Liver (tissue), 9 donors: ENCODE data around the gene CDK9. TPM values are rescaled to one million over a fixed set of nuclear protein-coding genes. Genes with fewer than 3 reads are reported as not detected.
A peak's percentile ranks its signal among the peaks of the same experiment; 100 is the strongest.

ENCODE experiments used
- DNase-seq: peaks from one replicate; pipeline ENCODE4 v3.0.0-alpha.2; 2017; ENCODE audit warnings: low spot score
- H3K27ac ChIP-seq, 2 donors: one replicate each; pipeline ENCODE4 v1.7.0; 2013; ENCODE audit warnings: inconsistent platforms in 2 of 2, low read length in 2 of 2, control low read depth in 1 of 2, low read depth in 1 of 2, mild to moderate bottlenecking in 1 of 2
- H3K27me3 ChIP-seq, 4 donors: one replicate each; pipeline versions ENCODE4 v1.6.1 to v1.7.0; 2013; ENCODE audit warnings: low read length in 3 of 4, inconsistent platforms in 1 of 4, mild to moderate bottlenecking in 1 of 4, moderate library complexity in 1 of 4; ENCODE audit not compliant: control insufficient read depth in 4 of 4, insufficient read depth in 4 of 4
- H3K36me3 ChIP-seq, 4 donors: one replicate each; pipeline versions ENCODE4 v1.6.1 to v1.7.0; 2013; ENCODE audit warnings: low read length in 3 of 4, mild to moderate bottlenecking in 3 of 4, low read depth in 1 of 4, moderate library complexity in 1 of 4; ENCODE audit not compliant: control insufficient read depth in 4 of 4, insufficient read depth in 3 of 4
- H3K4me1 ChIP-seq, 4 donors: one replicate each; pipeline versions ENCODE4 v1.6.1 to v1.7.0; 2013; ENCODE audit warnings: low read length in 3 of 4, mild to moderate bottlenecking in 3 of 4, moderate library complexity in 1 of 4; ENCODE audit not compliant: control insufficient read depth in 4 of 4, insufficient read depth in 4 of 4
- H3K4me3 ChIP-seq, 3 donors: one replicate each; pipeline versions ENCODE4 v1.6.1 to v1.7.0; 2013; ENCODE audit warnings: low read length in 3 of 3, control low read depth in 1 of 3, low read depth in 1 of 3, mild to moderate bottlenecking in 1 of 3
- H3K9ac ChIP-seq, 2 donors: one replicate each; pipeline ENCODE4 v1.7.0; 2013; ENCODE audit warnings: low read length in 2 of 2, mild to moderate bottlenecking in 2 of 2, moderate library complexity in 2 of 2, control low read depth in 1 of 2, low read depth in 1 of 2
- H3K9me3 ChIP-seq, 4 donors: one replicate each; pipeline versions ENCODE4 v1.6.1 to v1.7.0; 2013; ENCODE audit warnings: low read length in 3 of 4; ENCODE audit not compliant: control insufficient read depth in 4 of 4
- EGR1 ChIP-seq, 2 donors: IDR thresholded peaks; 2 replicates each; pipeline ENCODE4 v1.6.1; 2016 to 2018; ENCODE audit warnings: antibody characterized with exemption in 2 of 2, low read depth in 2 of 2
- FOXA1 ChIP-seq: IDR thresholded peaks from 2 replicates; pipeline ENCODE4 v1.6.1; 2016; ENCODE audit warnings: antibody characterized with exemption
- FOXA2 ChIP-seq: IDR thresholded peaks from 2 replicates; pipeline ENCODE4 v1.6.1; 2016; ENCODE audit warnings: antibody characterized with exemption
- GABPA ChIP-seq, 2 donors: IDR thresholded peaks in 1 of 2; conservative IDR thresholded peaks in 1 of 2; 2 replicates each; pipeline ENCODE4 v1.6.1; 2016; ENCODE audit warnings: antibody characterized with exemption in 2 of 2, mild to moderate bottlenecking in 1 of 2, moderate library complexity in 1 of 2
- HNF4A ChIP-seq, 2 donors: conservative IDR thresholded peaks; 2 replicates each; pipeline ENCODE4 v1.6.1; 2016; ENCODE audit warnings: antibody characterized with exemption in 2 of 2, mild to moderate bottlenecking in 2 of 2
- HNF4G ChIP-seq: IDR thresholded peaks from 2 replicates; pipeline ENCODE4 v1.6.1; 2016; ENCODE audit warnings: antibody characterized with exemption
- JUND ChIP-seq, 2 donors: IDR thresholded peaks; 2 replicates each; pipeline ENCODE4 v1.6.1; 2016; ENCODE audit warnings: antibody characterized with exemption in 2 of 2
- RAD21 ChIP-seq, 2 donors: IDR thresholded peaks; 2 replicates each; pipeline ENCODE4 v1.6.1; 2016; ENCODE audit warnings: antibody characterized with exemption in 2 of 2, mild to moderate bottlenecking in 2 of 2
- RXRA ChIP-seq, 2 donors: IDR thresholded peaks; 2 replicates each; pipeline ENCODE4 v1.6.1; 2017 to 2018; ENCODE audit warnings: antibody characterized with exemption in 2 of 2, mild to moderate bottlenecking in 1 of 2
- TAF1 ChIP-seq: conservative IDR thresholded peaks from 2 replicates; pipeline ENCODE4 v1.6.1; 2016; ENCODE audit warnings: antibody characterized with exemption, mild to moderate bottlenecking
- YY1 ChIP-seq: IDR thresholded peaks from 2 replicates; pipeline ENCODE4 v1.6.1; 2016; ENCODE audit warnings: antibody characterized with exemption, mild to moderate bottlenecking
- WGBS: extraction: QIAGEN DNeasy Blood & Tissue Kit; methylation state at CpG from one replicate; pipeline ENCODE4 v1.1.7; 2013; 5-methylcytosine and 5-hydroxymethylcytosine counted together
- polyA plus RNA-seq, 2 donors: library from polyadenylated mRNA; stranded (reverse) in 1 of 2; unstranded in 1 of 2; fragments of 200-250 nt in 1 of 2; fragments of >200 nt in 1 of 2; fragmentation: Nextera tagmentation in 1 of 2; extraction: Ambion mirVana in 1 of 2; gene quantifications; one replicate each; pipeline versions ENCODE4 v1.2.1 to v1.2.3, GENCODE V29; 2013 to 2015
- total RNA-seq, 2 donors: library from RNA; depleted of rRNA; stranded (reverse); fragments of >200 nt; gene quantifications; one replicate each; pipeline ENCODE4 v1.2.3, GENCODE V29; 2014
- TF ChIP-seq, protein P1 (sequence below): fragments of 150-350 bp; IDR thresholded peaks from 2 replicates; pipeline ENCODE4 v1.5.1; 2017; ENCODE audit warnings: improper control_type of control experiment, low read depth, low read length; ENCODE audit not compliant: missing input control
- TF ChIP-seq, protein P2 (sequence below): IDR thresholded peaks from 2 replicates; pipeline ENCODE4 v1.6.1; 2016; ENCODE audit warnings: antibody characterized with exemption
- TF ChIP-seq, protein P3 (sequence below): IDR thresholded peaks from 2 replicates; pipeline ENCODE4 v1.6.1; 2016; ENCODE audit warnings: antibody characterized with exemption
- TF ChIP-seq, protein P4 (sequence below): IDR thresholded peaks from 2 replicates; pipeline ENCODE4 v1.6.1; 2016; ENCODE audit warnings: antibody characterized with exemption
- donor health status: healthy.
- donor health status: healthy.
- donor health status: healthy.
- donor health status: healthy.
- donor health status: healthy.

Gene CDK9
- total and polyA plus RNA-seq, 4 donors = 31.8 to 41.4 (median 36.8) TPM

DNA sequence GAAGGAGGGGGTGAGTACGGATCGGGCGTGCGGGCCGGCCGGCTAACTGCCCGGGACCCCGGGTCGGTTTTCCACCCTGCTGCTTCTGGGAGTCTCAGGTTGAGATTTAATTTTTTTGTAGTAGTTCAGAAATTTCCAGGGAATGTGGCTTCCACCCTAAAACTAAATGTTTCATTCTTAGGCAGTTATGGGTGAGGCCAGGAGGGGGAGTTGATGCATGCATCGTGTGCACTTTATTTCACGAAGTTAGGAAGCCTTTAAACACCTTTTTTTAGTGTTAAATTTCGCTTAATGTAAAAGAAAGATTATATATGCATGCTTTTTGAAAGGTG, 905 bp downstream of the CDK9 start:
- Histone ChIP-seq H3K9ac (peak overlapping the region; percentile 75 to 79), H3K36me3 (peaks cover 9 to 29% (median 25%) of the 10 kb centered on the region in 4 donors), H3K9me3 (no peaks in the 10 kb centered on the region), H3K4me3 (peak overlapping the region; percentile 57 to 89 (median 89)), H3K4me1 (peaks cover 12 to 59% (median 47%) of the 10 kb centered on the region in 4 donors), H3K27me3 (no peaks in the 10 kb centered on the region), H3K27ac (peak overlapping the region; percentile 86 to 89)
- DNase-seq = no peak
- TF ChIP-seq, protein P1, sequence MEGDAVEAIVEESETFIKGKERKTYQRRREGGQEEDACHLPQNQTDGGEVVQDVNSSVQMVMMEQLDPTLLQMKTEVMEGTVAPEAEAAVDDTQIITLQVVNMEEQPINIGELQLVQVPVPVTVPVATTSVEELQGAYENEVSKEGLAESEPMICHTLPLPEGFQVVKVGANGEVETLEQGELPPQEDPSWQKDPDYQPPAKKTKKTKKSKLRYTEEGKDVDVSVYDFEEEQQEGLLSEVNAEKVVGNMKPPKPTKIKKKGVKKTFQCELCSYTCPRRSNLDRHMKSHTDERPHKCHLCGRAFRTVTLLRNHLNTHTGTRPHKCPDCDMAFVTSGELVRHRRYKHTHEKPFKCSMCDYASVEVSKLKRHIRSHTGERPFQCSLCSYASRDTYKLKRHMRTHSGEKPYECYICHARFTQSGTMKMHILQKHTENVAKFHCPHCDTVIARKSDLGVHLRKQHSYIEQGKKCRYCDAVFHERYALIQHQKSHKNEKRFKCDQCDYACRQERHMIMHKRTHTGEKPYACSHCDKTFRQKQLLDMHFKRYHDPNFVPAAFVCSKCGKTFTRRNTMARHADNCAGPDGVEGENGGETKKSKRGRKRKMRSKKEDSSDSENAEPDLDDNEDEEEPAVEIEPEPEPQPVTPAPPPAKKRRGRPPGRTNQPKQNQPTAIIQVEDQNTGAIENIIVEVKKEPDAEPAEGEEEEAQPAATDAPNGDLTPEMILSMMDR = peak; percentile 49
- TF ChIP-seq, protein P2, sequence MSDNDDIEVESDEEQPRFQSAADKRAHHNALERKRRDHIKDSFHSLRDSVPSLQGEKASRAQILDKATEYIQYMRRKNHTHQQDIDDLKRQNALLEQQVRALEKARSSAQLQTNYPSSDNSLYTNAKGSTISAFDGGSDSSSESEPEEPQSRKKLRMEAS = no peak
- TF ChIP-seq RAD21 (IDR thresholded peaks at IDR 0.05) (peak; percentile 62 to 66), HNF4G (no peak)
- 2% methylated on average over 12 of the region's 12 CpGs for WGBS

DNA sequence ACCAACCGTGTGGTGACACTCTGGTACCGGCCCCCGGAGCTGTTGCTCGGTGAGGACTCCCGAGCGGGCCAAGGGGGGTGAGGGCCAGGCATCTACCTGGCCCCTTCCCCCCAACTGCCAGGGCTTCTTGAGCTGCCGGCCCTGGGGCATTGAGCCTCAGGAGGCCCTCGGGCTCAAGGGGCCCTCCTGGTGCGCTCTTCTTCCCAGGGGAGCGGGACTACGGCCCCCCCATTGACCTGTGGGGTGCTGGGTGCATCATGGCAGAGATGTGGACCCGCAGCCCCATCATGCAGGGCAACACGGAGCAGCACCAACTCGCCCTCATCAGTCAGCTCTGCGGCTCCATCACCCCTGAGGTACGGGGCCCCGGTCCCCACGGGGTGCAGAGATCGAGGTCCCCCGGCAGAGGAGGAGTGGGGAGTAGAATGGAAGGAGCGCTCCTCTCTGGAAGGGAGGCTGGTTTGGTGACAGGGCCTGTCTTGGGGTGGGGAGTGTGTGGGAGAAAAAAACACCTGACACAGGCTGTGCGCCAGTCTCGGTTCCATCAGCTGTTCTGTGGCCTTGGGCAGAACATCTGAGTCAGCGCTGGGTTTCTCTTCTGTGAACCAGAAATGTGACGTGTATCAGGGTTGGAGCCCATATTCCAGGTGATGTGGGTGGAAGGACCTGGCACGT, 2.6 kb downstream of the CDK9 start:
- H3K27me3 ChIP-seq = no peaks in the 10 kb centered on the region
- peaks cover 10 to 29% (median 25%) of the 10 kb centered on the region in 4 donors for H3K36me3 ChIP-seq
- DNase-seq = no peak
- peaks cover 20 to 68% (median 56%) of the 10 kb centered on the region in 4 donors for H3K4me1 ChIP-seq
- no peaks in the 10 kb centered on the region for H3K9me3 ChIP-seq
- WGBS = 79% methylated on average over 26 of the region's 26 CpGs
- H3K9ac ChIP-seq = peak overlapping the region in 1 of 2 donors; percentile 59
- peak in 1 of 2 donors; percentile 18 for TF ChIP-seq EGR1 (IDR thresholded peaks at IDR 0.05; ENCODE audit: low read depth in 2 of 2)
- TF ChIP-seq TAF1 = no peak
- TF ChIP-seq YY1 = no peak
- TF ChIP-seq, protein P2 = no peak
- peak in 1 of 2 donors; percentile 60 for TF ChIP-seq JUND (IDR thresholded peaks at IDR 0.05)
- no peak for TF ChIP-seq FOXA2
- no peak for TF ChIP-seq GABPA (IDR thresholded peaks at IDR 0.05 in 1 of 2, conservative IDR thresholded peaks at IDR 0.05 in 1 of 2)
- TF ChIP-seq, protein P1 = no peak
- peak overlapping the region; percentile 68 to 86 for H3K27ac ChIP-seq
- H3K4me3 ChIP-seq = no peak overlapping the region

DNA sequence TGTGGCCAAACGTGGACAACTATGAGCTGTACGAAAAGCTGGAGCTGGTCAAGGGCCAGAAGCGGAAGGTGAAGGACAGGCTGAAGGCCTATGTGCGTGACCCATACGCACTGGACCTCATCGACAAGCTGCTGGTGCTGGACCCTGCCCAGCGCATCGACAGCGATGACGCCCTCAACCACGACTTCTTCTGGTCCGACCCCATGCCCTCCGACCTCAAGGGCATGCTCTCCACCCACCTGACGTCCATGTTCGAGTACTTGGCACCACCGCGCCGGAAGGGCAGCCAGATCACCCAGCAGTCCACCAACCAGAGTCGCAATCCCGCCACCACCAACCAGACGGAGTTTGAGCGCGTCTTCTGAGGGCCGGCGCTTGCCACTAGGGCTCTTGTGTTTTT, 3.3 kb downstream of the CDK9 start:
- Histone ChIP-seq H3K27me3 (no peaks in the 10 kb centered on the region), H3K4me1 (peaks cover 22 to 73% (median 58%) of the 10 kb centered on the region in 4 donors), H3K27ac (peak overlapping the region; percentile 68 to 86), H3K36me3 (peaks cover 10 to 29% (median 25%) of the 10 kb centered on the region in 4 donors), H3K9me3 (no peaks in the 10 kb centered on the region), H3K4me3 (no peak overlapping the region), H3K9ac (peak overlapping the region in 1 of 2 donors; percentile 33)
- no peak for DNase-seq
- WGBS = 41% methylated on average over 25 of the region's 25 CpGs
- peak in 1 of 2 donors; percentile 45 for TF ChIP-seq EGR1 (IDR thresholded peaks at IDR 0.05; ENCODE audit: low read depth in 2 of 2)
- TF ChIP-seq TAF1 = no peak
- TF ChIP-seq, protein P2 = peak; percentile 47
- TF ChIP-seq, protein P1 = no peak
- TF ChIP-seq, protein P3, sequence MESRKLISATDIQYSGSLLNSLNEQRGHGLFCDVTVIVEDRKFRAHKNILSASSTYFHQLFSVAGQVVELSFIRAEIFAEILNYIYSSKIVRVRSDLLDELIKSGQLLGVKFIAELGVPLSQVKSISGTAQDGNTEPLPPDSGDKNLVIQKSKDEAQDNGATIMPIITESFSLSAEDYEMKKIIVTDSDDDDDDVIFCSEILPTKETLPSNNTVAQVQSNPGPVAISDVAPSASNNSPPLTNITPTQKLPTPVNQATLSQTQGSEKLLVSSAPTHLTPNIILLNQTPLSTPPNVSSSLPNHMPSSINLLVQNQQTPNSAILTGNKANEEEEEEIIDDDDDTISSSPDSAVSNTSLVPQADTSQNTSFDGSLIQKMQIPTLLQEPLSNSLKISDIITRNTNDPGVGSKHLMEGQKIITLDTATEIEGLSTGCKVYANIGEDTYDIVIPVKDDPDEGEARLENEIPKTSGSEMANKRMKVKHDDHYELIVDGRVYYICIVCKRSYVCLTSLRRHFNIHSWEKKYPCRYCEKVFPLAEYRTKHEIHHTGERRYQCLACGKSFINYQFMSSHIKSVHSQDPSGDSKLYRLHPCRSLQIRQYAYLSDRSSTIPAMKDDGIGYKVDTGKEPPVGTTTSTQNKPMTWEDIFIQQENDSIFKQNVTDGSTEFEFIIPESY = no peak
- no peak for TF ChIP-seq FOXA1
- peak; percentile 20 for TF ChIP-seq YY1
- peak in 1 of 2 donors; percentile 1 for TF ChIP-seq JUND (IDR thresholded peaks at IDR 0.05)
- no peak for TF ChIP-seq GABPA (IDR thresholded peaks at IDR 0.05 in 1 of 2, conservative IDR thresholded peaks at IDR 0.05 in 1 of 2)
- TF ChIP-seq RXRA (IDR thresholded peaks at IDR 0.05) = peak; percentile 89 to 91
- peak; percentile 81 to 83 for TF ChIP-seq HNF4A (conservative IDR thresholded peaks at IDR 0.05)
- TF ChIP-seq RAD21 (IDR thresholded peaks at IDR 0.05) = peak in 1 of 2 donors; percentile 1
- TF ChIP-seq, protein P4, sequence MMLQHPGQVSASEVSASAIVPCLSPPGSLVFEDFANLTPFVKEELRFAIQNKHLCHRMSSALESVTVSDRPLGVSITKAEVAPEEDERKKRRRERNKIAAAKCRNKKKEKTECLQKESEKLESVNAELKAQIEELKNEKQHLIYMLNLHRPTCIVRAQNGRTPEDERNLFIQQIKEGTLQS = no peak
